Panc1 (cell line): ENCODE results near the gene GDI2.

ENCODE experiments used
- TCF7L2 ChIP-seq: IDR thresholded peaks from 2 replicates; pipeline ENCODE4 v1.6.1; 2011; ENCODE audit warnings: mild to moderate bottlenecking, low read depth, low read length, inconsistent platforms
- TF ChIP-seq, protein P1 (sequence below): fragments of 450-650 bp; IDR thresholded peaks from 2 replicates; pipeline ENCODE4 v1.5.1; 2017; ENCODE audit warnings: mild to moderate bottlenecking

DNA sequence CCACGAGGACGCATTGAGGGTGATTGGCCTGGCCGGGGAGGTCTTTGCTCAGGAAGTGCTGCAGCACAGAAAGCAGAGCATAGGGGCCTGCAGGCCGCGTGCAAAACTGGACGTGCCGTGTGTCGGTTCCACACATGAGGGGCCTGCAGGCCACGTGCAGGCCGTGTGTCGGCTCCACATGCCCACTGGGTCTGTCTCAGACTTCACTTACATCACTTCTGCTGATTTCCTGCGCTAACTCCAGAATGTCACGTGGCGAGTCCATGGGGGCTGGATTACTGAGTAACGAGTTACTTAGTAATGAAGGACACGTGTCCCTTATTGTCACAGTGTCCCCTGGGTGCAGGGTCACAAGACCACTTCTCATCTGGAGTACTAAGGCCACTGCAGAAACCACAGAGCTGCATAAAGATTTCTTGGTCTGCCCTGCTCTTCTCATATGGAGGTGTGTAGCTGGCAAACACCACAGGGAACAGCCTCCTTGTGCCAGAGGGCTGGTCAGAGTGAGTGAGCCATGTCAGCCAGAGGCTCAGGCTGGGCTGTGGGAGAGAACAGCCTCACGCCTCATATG lies 60.8 kb downstream of the GDI2 start:
- TF ChIP-seq, protein P1, sequence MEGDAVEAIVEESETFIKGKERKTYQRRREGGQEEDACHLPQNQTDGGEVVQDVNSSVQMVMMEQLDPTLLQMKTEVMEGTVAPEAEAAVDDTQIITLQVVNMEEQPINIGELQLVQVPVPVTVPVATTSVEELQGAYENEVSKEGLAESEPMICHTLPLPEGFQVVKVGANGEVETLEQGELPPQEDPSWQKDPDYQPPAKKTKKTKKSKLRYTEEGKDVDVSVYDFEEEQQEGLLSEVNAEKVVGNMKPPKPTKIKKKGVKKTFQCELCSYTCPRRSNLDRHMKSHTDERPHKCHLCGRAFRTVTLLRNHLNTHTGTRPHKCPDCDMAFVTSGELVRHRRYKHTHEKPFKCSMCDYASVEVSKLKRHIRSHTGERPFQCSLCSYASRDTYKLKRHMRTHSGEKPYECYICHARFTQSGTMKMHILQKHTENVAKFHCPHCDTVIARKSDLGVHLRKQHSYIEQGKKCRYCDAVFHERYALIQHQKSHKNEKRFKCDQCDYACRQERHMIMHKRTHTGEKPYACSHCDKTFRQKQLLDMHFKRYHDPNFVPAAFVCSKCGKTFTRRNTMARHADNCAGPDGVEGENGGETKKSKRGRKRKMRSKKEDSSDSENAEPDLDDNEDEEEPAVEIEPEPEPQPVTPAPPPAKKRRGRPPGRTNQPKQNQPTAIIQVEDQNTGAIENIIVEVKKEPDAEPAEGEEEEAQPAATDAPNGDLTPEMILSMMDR: no peak
- TF ChIP-seq TCF7L2: no peak
